Hair follicular keratinocyte (primary cell): Measurements from ENCODE around the gene PSMB11. TPM values are rescaled to one million over a fixed set of nuclear protein-coding genes. Genes with fewer than 3 reads are reported as not detected.

Source experiments
- total RNA-seq: library from RNA; depleted of rRNA; stranded (reverse); fragments of >200 nt; gene quantifications from 2 replicates; pipeline ENCODE4 v1.2.3, GENCODE V29; 2015

Gene PSMB11
- total RNA-seq = not detected in 2 replicates

GRCh38 chr14:23042162-23042965 is at the start of gene PSMB11:
Gene PSMB11, plus strand, starts transcription at chr14:23042212. Its CDS starts 14 bp downstream, at chr14:23042226.

DNA sequence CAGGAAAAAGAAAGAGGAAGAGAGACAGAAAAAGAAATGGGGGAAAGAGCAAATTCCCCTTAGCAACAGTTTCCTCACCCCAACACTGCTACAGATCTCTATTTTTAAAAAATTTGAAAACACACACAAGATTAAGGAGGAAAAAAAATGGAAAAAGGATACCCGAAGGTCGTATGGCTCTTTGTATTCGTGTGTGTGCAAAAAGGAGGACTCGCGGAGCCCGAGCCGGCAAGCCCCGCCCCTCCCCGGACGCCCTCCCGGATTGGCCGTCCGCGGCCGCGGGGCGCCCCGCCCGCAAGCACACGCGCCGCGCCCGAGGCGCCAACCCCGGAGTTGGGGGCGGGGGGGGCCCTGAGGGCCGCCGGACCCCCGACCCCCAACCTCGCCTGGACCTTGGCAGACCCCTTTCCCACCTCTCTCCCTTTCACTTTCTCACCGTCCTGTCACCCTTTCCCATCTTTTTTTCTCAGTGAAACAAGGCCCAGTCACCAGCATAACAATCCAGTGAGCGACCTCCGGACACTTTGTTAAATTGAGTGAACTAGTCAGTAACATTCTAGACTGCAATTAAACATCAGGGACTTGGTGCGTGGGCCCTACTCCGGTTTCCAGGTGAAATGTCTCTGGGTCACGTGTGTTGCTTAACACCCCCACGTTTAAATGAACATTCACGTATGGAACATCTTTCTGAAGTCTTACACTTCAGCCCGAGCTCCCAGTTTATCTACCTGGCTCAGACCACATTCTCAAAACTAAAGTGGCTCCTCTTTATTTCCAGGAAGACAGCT is 31.9 kb upstream of the PSMB11 start, which contains the start of gene C14orf93:
C14orf93 (minus strand) TSS at position 205 of the 788 bp plus-strand sequence. CDS start 11,120 bp downstream, outside the sequence.

GRCh38 chr14:23034498-23035302 is 7.3 kb upstream of the PSMB11 start, which contains the start of gene PSMB5:
Gene PSMB5, minus strand, starts transcription at chr14:23034900. Its CDS starts 19 bp downstream, at chr14:23034881.

GRCh38 chr14:23056956-23057756 is 15.1 kb downstream of the PSMB11 start, which contains the start of gene CDH24:
Gene CDH24, minus strand, starts transcription at chr14:23057520. Its CDS starts 1,787 bp downstream, at chr14:23055733.

Other genes with a start within 250 kb of the PSMB11 start
- 0.78 and 5.2 TPM in 2 replicates for gene SLC7A7, start 226.8 kb upstream of the PSMB11 start, total RNA-seq
- 135 and 193 TPM in 2 replicates for gene MRPL52, start 212.3 kb upstream of the PSMB11 start, total RNA-seq
- gene MMP14, start 205.6 kb upstream of the PSMB11 start, total RNA-seq = 365 and 745 TPM in 2 replicates
- gene LRP10, start 170.5 kb upstream of the PSMB11 start, total RNA-seq = 83.4 and 117 TPM in 2 replicates
- gene REM2, start 159.0 kb upstream of the PSMB11 start, total RNA-seq = 0.04 and 0.39 TPM in 2 replicates
- gene RBM23, start 123.1 kb upstream of the PSMB11 start, total RNA-seq = 37.6 and 47.2 TPM in 2 replicates
- gene PRMT5, start 112.8 kb upstream of the PSMB11 start, total RNA-seq = 88.4 and 111 TPM in 2 replicates
- gene HAUS4, start 85.1 kb upstream of the PSMB11 start, total RNA-seq = 93.3 and 103 TPM in 2 replicates
- gene AJUBA, start 59.7 kb upstream of the PSMB11 start, total RNA-seq = 144 and 157 TPM in 2 replicates
- gene C14orf93, start 32.1 kb upstream of the PSMB11 start, total RNA-seq = 16.7 and 18.8 TPM in 2 replicates
- 250 and 359 TPM in 2 replicates for gene PSMB5, start 7.3 kb upstream of the PSMB11 start, total RNA-seq
- 6.0 and 8.8 TPM in 2 replicates for gene CDH24, start 15.3 kb downstream of the PSMB11 start, total RNA-seq
- 57.8 and 63.2 TPM in 2 replicates for gene ACIN1, start 52.9 kb downstream of the PSMB11 start, total RNA-seq
- 53.8 and 57.8 TPM in 2 replicates for gene C14orf119, start 53.3 kb downstream of the PSMB11 start, total RNA-seq
- gene CIROP, start 62.8 kb downstream of the PSMB11 start, total RNA-seq = not detected in 2 replicates
- not detected in 2 replicates for gene CEBPE, start 77.0 kb downstream of the PSMB11 start, total RNA-seq
- 53.1 and 61.2 TPM in 2 replicates for gene SLC7A8, start 141.4 kb downstream of the PSMB11 start, total RNA-seq
- not detected in 2 replicates for gene RNF212B, start 195.7 kb downstream of the PSMB11 start, total RNA-seq
- gene HOMEZ, start 243.9 kb downstream of the PSMB11 start, total RNA-seq = 11.6 and 14.8 TPM in 2 replicates